ENCODE measurements around the gene CLSTN2.
"Not testable (repeated sequence)": the region's sequence is repeated elsewhere in the genome, so short reads cannot be mapped to it uniquely, and the experiment has no call there.

Gene CLSTN2

GRCh38 chr3:140394488-140395133 lies 459.6 kb downstream of the CLSTN2 start:
- DNase-seq, result no peak

GRCh38 chr3:140395134-140396075 lies 460.4 kb downstream of the CLSTN2 start:
- DNase-seq, result no peak

GRCh38 chr3:140396110-140396509 lies 461.1 kb downstream of the CLSTN2 start:
- DNase-seq, result no peak

GRCh38 chr3:140397847-140398246 lies 462.9 kb downstream of the CLSTN2 start:
- DNase-seq, result no peak

- no peak for DNase-seq
Measured at GRCh38 chr3:140398387-140398786, 463.4 kb downstream of the CLSTN2 start.

- no peak for DNase-seq
Measured at GRCh38 chr3:140399871-140400270, 464.9 kb downstream of the CLSTN2 start.

- no peak for DNase-seq
Measured at GRCh38 chr3:140403079-140403478, 468.1 kb downstream of the CLSTN2 start.

GRCh38 chr3:140403608-140404007 lies 468.6 kb downstream of the CLSTN2 start:
- no peak for DNase-seq

- no peak for DNase-seq
Measured at GRCh38 chr3:140406655-140407054, 471.7 kb downstream of the CLSTN2 start.

- no peak for DNase-seq
Measured at GRCh38 chr3:140408252-140408651, 473.3 kb downstream of the CLSTN2 start.

GRCh38 chr3:140416666-140417065 lies 481.7 kb downstream of the CLSTN2 start:
- no peak for DNase-seq

- peak; percentile 3 for DNase-seq
Measured at GRCh38 chr3:140420621-140421357, 485.8 kb downstream of the CLSTN2 start.

- peak; percentile 9 for DNase-seq
Measured at GRCh38 chr3:140421884-140422283, 486.9 kb downstream of the CLSTN2 start.

- DNase-seq, result no peak
Measured at GRCh38 chr3:140423146-140423545, 488.2 kb downstream of the CLSTN2 start.

- DNase-seq, result not testable (repeated sequence)
Measured at GRCh38 chr3:140423574-140423973, 488.6 kb downstream of the CLSTN2 start.

- DNase-seq, result no peak
Measured at GRCh38 chr3:140424211-140424610, 489.2 kb downstream of the CLSTN2 start.

GRCh38 chr3:140424726-140425125 lies 489.7 kb downstream of the CLSTN2 start:
- DNase-seq, result no peak

- no peak for DNase-seq
Measured at GRCh38 chr3:140427786-140428185, 492.8 kb downstream of the CLSTN2 start.

GRCh38 chr3:140428380-140428779 lies 493.4 kb downstream of the CLSTN2 start:
- DNase-seq, result no peak

- DNase-seq, result no peak
Measured at GRCh38 chr3:140429791-140430190, 494.8 kb downstream of the CLSTN2 start.

- no peak for DNase-seq
Measured at GRCh38 chr3:140430494-140430893, 495.5 kb downstream of the CLSTN2 start.

GRCh38 chr3:140432229-140432669 lies 497.3 kb downstream of the CLSTN2 start:
- no peak for DNase-seq

- no peak for DNase-seq
Measured at GRCh38 chr3:140433431-140433830, 498.4 kb downstream of the CLSTN2 start.

Data from NCI-H226 (cell line).